ENCODE measurements around the gene GLIS1. TPM values are rescaled to one million over a fixed set of nuclear protein-coding genes. Genes with fewer than 3 reads are reported as not detected.

GLIS1 gene
- total RNA-seq, 1 experiment from 2014 or later = 0.13 TPM

GRCh38 chr1:53644909-53645689 lies 93.9 kb downstream of the GLIS1 start:
- Histone ChIP-seq H3K4me3 (ENCODE audit: low read depth, low read length, poor library complexity, severe bottlenecking) (no peak overlapping the region), H3K9me3 (ENCODE audit: low read depth, low read length, poor library complexity, severe bottlenecking) (no peaks in the 10 kb centered on the region), H3K4me1 (ENCODE audit: insufficient read depth, low read length, poor library complexity, severe bottlenecking) (no peaks in the 10 kb centered on the region), H3K36me3 (ENCODE audit: insufficient read depth, low read length, poor library complexity, severe bottlenecking) (no peaks in the 10 kb centered on the region), H3K27ac (ENCODE audit: low read depth, low read length, poor library complexity, severe bottlenecking) (no peak overlapping the region), H3K27me3 (replicated peaks; ENCODE audit: insufficient read depth, low read depth, low read length, poor library complexity) (no peaks in the 10 kb centered on the region)
- TF ChIP-seq EZH2 (IDR thresholded peaks at IDR 0.05; ENCODE audit: borderline replicate concordance, low read depth, low read length, poor library complexity, severe bottlenecking) = no peak
- no peak for TF ChIP-seq CTCF (conservative IDR thresholded peaks at IDR 0.05; ENCODE audit: low read depth, low read length)
- ChIA-PET POLR2A (ENCODE audit: low non-redundant PET) (no interaction called here), CTCF (no interaction called here)
- intact Hi-C loops (cut with micrococcal nuclease; ENCODE audit: unreplicated experiment) = no loop called here
- BruUV-seq (replicated peaks) = no TSS peak
- no peak for DNase-seq (ENCODE audit: low spot score)

- Histone ChIP-seq H3K27ac (ENCODE audit: low read depth, low read length, poor library complexity, severe bottlenecking) (no peak overlapping the region), H3K27me3 (replicated peaks; ENCODE audit: insufficient read depth, low read depth, low read length, poor library complexity) (no peaks in the 10 kb centered on the region), H3K36me3 (ENCODE audit: insufficient read depth, low read length, poor library complexity, severe bottlenecking) (no peaks in the 10 kb centered on the region), H3K9me3 (ENCODE audit: low read depth, low read length, poor library complexity, severe bottlenecking) (no peaks in the 10 kb centered on the region), H3K4me3 (ENCODE audit: low read depth, low read length, poor library complexity, severe bottlenecking) (no peak overlapping the region), H3K4me1 (ENCODE audit: insufficient read depth, low read length, poor library complexity, severe bottlenecking) (no peaks in the 10 kb centered on the region)
- intact Hi-C loops (cut with micrococcal nuclease; ENCODE audit: unreplicated experiment) = no loop called here
- no peak for TF ChIP-seq CTCF (conservative IDR thresholded peaks at IDR 0.05; ENCODE audit: low read depth, low read length)
- TF ChIP-seq EZH2 (IDR thresholded peaks at IDR 0.05; ENCODE audit: borderline replicate concordance, low read depth, low read length, poor library complexity, severe bottlenecking) = no peak
- no TSS peak for BruUV-seq (replicated peaks)
- POLR2A ChIA-PET (ENCODE audit: low non-redundant PET) = no interaction called here
- DNase-seq (ENCODE audit: low spot score) = no peak
- CTCF ChIA-PET = no interaction called here
Measured at GRCh38 chr1:53644496-53644895, 94.5 kb downstream of the GLIS1 start.

- CTCF ChIA-PET = no interaction called here
- BruUV-seq (replicated peaks) = no TSS peak
- intact Hi-C loops (cut with micrococcal nuclease; ENCODE audit: unreplicated experiment) = no loop called here
Measured at GRCh38 chr1:53643881-53644390, 95.0 kb downstream of the GLIS1 start.

More at GRCh38 chr1:53643881-53644390, 95.0 kb downstream of the GLIS1 start:
- no peaks in the 10 kb centered on the region for H3K36me3 ChIP-seq (ENCODE audit: insufficient read depth, low read length, poor library complexity, severe bottlenecking)
- no peaks in the 10 kb centered on the region for H3K27me3 ChIP-seq (replicated peaks; ENCODE audit: insufficient read depth, low read depth, low read length, poor library complexity)
- no peak for DNase-seq (ENCODE audit: low spot score)
- no peaks in the 10 kb centered on the region for H3K9me3 ChIP-seq (ENCODE audit: low read depth, low read length, poor library complexity, severe bottlenecking)
- TF ChIP-seq EZH2 (IDR thresholded peaks at IDR 0.05; ENCODE audit: borderline replicate concordance, low read depth, low read length, poor library complexity, severe bottlenecking) (no peak), CTCF (conservative IDR thresholded peaks at IDR 0.05; ENCODE audit: low read depth, low read length) (no peak)
- H3K4me1 ChIP-seq (ENCODE audit: insufficient read depth, low read length, poor library complexity, severe bottlenecking) = no peaks in the 10 kb centered on the region
- no peak overlapping the region for H3K4me3 ChIP-seq (ENCODE audit: low read depth, low read length, poor library complexity, severe bottlenecking)
- H3K27ac ChIP-seq (ENCODE audit: low read depth, low read length, poor library complexity, severe bottlenecking) = no peak overlapping the region
- POLR2A ChIA-PET (ENCODE audit: low non-redundant PET) = no interaction called here

Data from A673 (cell line).